K562 (cell line): ENCODE results near the gene RNASE4. TPM values are rescaled to one million over a fixed set of nuclear protein-coding genes. Genes with fewer than 3 reads are reported as not detected.

Experiments
- BRD9 ChIP-seq: fragments of 450-650 bp; IDR thresholded peaks from 2 replicates; pipeline ENCODE4 v1.6.1; 2018; ENCODE audit warnings: low read depth; ENCODE audit not compliant: partially characterized antibody
- CCNT2 ChIP-seq: IDR thresholded peaks from 2 replicates; pipeline ENCODE4 v1.6.1; 2011; ENCODE audit warnings: borderline replicate concordance, low read depth, mild to moderate bottlenecking, moderate library complexity, mixed read lengths, low read length; ENCODE audit not compliant: insufficient read length; ENCODE audit errors: extremely low read depth
- ELF4 ChIP-seq: fragments of 450-650 bp; formaldehyde crosslinking; IDR thresholded peaks from 2 replicates; pipeline ENCODE4 v1.4.0; 2022; ENCODE audit warnings: missing genetic modification characterization
- ETV6 ChIP-seq, 3 experiments: fragments of 150-350 bp in 1 of 3; sonication (generic) in 1 of 3; formaldehyde crosslinking in 1 of 3; IDR thresholded peaks; 2 replicates each; pipeline versions ENCODE4 v1.6.1 to v1.8.0; 2014 to 2022; ENCODE audit warnings: borderline replicate concordance in 2 of 3, low read depth in 2 of 3, antibody characterized with exemption in 1 of 3, low read length in 1 of 3, mild to moderate bottlenecking in 1 of 3, missing genetic modification reagents in 1 of 3
- HNRNPLL ChIP-seq: fragments of 200-400 bp; formaldehyde crosslinking; IDR thresholded peaks from 2 replicates; pipeline ENCODE4 v1.6.1; 2017; ENCODE audit warnings: low read length, low read depth, mild to moderate bottlenecking; ENCODE audit not compliant: poor library complexity, severe bottlenecking
- KLF16 ChIP-seq: IDR thresholded peaks from 2 replicates; pipeline ENCODE4 v1.6.1; 2016; ENCODE audit warnings: antibody characterized with exemption
- MEIS2 ChIP-seq: fragments of 450-650 bp; IDR thresholded peaks from 2 replicates; pipeline ENCODE4 v1.6.1; 2014; ENCODE audit warnings: mild to moderate bottlenecking; ENCODE audit not compliant: partially characterized antibody
- MIER1 ChIP-seq: fragments of 450-650 bp; IDR thresholded peaks from 2 replicates; pipeline ENCODE4 v1.6.1; 2016; ENCODE audit warnings: antibody characterized with exemption, mild to moderate bottlenecking, low read depth
- NCOA4 ChIP-seq: fragments of 450-650 bp; IDR thresholded peaks from 2 replicates; pipeline ENCODE4 v1.6.1; 2018; ENCODE audit warnings: mild to moderate bottlenecking; ENCODE audit not compliant: partially characterized antibody
- OTX1 ChIP-seq: fragments of 450-650 bp; formaldehyde crosslinking; IDR thresholded peaks from 2 replicates; pipeline ENCODE4 v1.4.0; 2022; ENCODE audit warnings: mild to moderate bottlenecking
- SIX5 ChIP-seq, 2 experiments: IDR thresholded peaks; 2 replicates each; pipeline ENCODE4 v1.6.1; 2011; ENCODE audit warnings: low read length in 2 of 2, borderline replicate concordance in 1 of 2, low read depth in 1 of 2, mild to moderate bottlenecking in 1 of 2, moderate library complexity in 1 of 2; ENCODE audit not compliant: insufficient read depth in 1 of 2
- TCF3 ChIP-seq: sonication (generic); formaldehyde crosslinking; IDR thresholded peaks from 2 replicates; pipeline ENCODE4 v1.4.0; 2020; ENCODE audit warnings: mild to moderate bottlenecking, missing genetic modification reagents
- TEAD4 ChIP-seq, 2 experiments: sonication (generic) in 1 of 2; formaldehyde crosslinking in 1 of 2; IDR thresholded peaks; 2 replicates each; pipeline versions ENCODE4 v1.6.1 to v1.8.0; 2012 to 2022; ENCODE audit warnings: borderline replicate concordance in 1 of 2, inconsistent platforms in 1 of 2, low read length in 1 of 2, mild to moderate bottlenecking in 1 of 2, missing genetic modification reagents in 1 of 2
- polyA plus RNA-seq, 8 experiments: library from polyadenylated mRNA; depleted of rRNA in 4 of 8; stranded (reverse) in 5 of 8; unstranded in 3 of 8; fragments of >200 nt; fragmentation: Nextera tagmentation in 2 of 8; fragmentation: Illumina TruSeq in 1 of 8; extraction: Ambion mirVana in 2 of 8; extraction: Trizol in 1 of 8; gene quantifications; 2 replicates each; pipeline versions ENCODE4 v1.2.1 to v1.2.3, GENCODE V29; 2011 to 2014; ENCODE audit warnings: inconsistent platforms in 1 of 8, missing spikeins in 1 of 8
- total RNA-seq, 7 experiments: library from RNA; depleted of rRNA in 6 of 7; stranded (reverse); fragments of >200 nt in 6 of 7; fragmentation: Illumina TruSeq in 2 of 7; extraction: Trizol in 2 of 7; gene quantifications; 2 replicates each; pipeline versions ENCODE4 v1.2.1 to v1.2.3, GENCODE V29; 2011 to 2021; ENCODE audit warnings: low replicate concordance in 1 of 7
- TF ChIP-seq, protein P1 (sequence below), 2 experiments: fragments of 450-650 bp; conservative IDR thresholded peaks; 2 replicates each; pipeline ENCODE4 v1.6.1; 2017; ENCODE audit warnings: mild to moderate bottlenecking in 2 of 2, moderate library complexity in 2 of 2
- TF ChIP-seq, protein P2 (sequence below): fragments of 250-450 bp; sonication (Bioruptor Pico); IDR thresholded peaks from 2 replicates; pipeline ENCODE4 v1.5.0; 2021
- TF ChIP-seq, protein P3 (sequence below): fragments of 450-650 bp; IDR thresholded peaks from 2 replicates; pipeline ENCODE4 v1.6.1; 2018; ENCODE audit not compliant: partially characterized antibody
- TF ChIP-seq, protein P4 (sequence below): IDR thresholded peaks from 2 replicates; pipeline ENCODE4 v1.6.1; 2012; ENCODE audit warnings: low read depth, low read length, improper control_type of control experiment, borderline replicate concordance

Gene RNASE4
- total and polyA plus RNA-seq, 9 of the 15 experiments (the other 6 are each of a cell fraction or from before 2014, with no cell fraction given), result 0.09 to 0.22 (median 0.13) TPM; not detected in 2

DNA sequence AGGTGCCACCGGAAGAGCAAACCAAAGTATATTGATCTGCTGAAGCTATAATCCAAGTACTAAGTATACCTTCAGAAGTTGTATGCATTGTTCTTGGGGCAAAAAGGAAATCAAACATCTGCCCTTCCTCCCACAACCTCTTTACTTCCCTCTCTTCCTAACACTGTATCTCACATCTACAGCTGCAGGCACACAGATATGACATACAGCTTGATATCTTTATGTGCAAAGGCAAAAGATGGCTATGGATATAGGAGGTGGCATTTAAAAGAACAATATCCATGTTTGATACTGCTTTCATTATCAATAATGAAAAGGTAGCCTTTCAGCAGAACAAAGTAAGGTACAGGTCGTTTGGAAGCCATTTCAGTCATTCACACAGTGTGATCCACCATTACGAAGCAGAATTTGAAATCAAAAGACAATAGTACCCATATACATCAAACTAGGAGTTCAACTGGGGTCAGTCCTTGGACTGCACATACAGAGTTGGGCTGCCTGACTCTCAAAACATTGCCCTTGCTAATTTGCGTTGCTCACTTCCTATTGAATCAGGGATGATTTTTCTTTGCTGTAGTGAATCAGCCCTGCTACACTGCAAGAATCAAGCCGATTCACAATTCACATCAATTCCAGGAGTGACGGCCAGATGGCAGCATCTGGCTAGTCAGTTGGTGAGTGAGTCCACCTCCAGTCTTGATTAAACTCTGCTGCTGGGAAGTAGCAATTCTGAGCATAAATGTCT, 13.1 kb downstream of the RNASE4 start (continued):
- TF ChIP-seq, protein P1, sequence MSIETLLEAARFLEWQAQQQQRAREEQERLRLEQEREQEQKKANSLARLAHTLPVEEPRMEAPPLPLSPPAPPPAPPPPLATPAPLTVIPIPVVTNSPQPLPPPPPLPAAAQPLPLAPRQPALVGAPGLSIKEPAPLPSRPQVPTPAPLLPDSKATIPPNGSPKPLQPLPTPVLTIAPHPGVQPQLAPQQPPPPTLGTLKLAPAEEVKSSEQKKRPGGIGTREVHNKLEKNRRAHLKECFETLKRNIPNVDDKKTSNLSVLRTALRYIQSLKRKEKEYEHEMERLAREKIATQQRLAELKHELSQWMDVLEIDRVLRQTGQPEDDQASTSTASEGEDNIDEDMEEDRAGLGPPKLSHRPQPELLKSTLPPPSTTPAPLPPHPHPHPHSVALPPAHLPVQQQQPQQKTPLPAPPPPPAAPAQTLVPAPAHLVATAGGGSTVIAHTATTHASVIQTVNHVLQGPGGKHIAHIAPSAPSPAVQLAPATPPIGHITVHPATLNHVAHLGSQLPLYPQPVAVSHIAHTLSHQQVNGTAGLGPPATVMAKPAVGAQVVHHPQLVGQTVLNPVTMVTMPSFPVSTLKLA (conservative IDR thresholded peaks at IDR 0.05), result no peak
- TF ChIP-seq KLF16 (no peak), ETV6 (IDR thresholded peaks at IDR 0.05; ENCODE audit: borderline replicate concordance in 1 of 2, low read depth in 2 of 2, low read length in 1 of 2) (peak; percentile 73 to 77; a peak in 3 of 4 replicates), ETV6 (CRISPR knock-in tag; IDR thresholded peaks at IDR 0.05; ENCODE audit: borderline replicate concordance) (no peak), MEIS2 (peak; percentile 23), HNRNPLL (no peak), BRD9 (no peak), CCNT2 (no peak), MIER1 (no peak), SIX5 (IDR thresholded peaks at IDR 0.05; ENCODE audit: borderline replicate concordance in 1 of 2, insufficient read depth in 1 of 2, low read depth in 1 of 2, low read length in 2 of 2) (no peak), OTX1 (no peak), TEAD4 (IDR thresholded peaks at IDR 0.05; ENCODE audit: low read length) (peak; percentile 73), TEAD4 (CRISPR knock-in tag; IDR thresholded peaks at IDR 0.05; ENCODE audit: borderline replicate concordance) (no peak), NCOA4 (no peak), ELF4 (CRISPR knock-in tag) (no peak), TCF3 (CRISPR knock-in tag) (peak; percentile 64)
- TF ChIP-seq, protein P2, sequence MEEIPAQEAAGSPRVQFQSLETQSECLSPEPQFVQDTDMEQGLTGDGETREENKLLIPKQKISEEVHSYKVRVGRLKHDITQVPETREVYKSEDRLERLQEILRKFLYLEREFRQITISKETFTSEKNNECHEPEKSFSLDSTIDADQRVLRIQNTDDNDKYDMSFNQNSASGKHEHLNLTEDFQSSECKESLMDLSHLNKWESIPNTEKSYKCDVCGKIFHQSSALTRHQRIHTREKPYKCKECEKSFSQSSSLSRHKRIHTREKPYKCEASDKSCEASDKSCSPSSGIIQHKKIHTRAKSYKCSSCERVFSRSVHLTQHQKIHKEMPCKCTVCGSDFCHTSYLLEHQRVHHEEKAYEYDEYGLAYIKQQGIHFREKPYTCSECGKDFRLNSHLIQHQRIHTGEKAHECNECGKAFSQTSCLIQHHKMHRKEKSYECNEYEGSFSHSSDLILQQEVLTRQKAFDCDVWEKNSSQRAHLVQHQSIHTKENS (CRISPR knock-in tag), result no peak
- TF ChIP-seq, protein P3, sequence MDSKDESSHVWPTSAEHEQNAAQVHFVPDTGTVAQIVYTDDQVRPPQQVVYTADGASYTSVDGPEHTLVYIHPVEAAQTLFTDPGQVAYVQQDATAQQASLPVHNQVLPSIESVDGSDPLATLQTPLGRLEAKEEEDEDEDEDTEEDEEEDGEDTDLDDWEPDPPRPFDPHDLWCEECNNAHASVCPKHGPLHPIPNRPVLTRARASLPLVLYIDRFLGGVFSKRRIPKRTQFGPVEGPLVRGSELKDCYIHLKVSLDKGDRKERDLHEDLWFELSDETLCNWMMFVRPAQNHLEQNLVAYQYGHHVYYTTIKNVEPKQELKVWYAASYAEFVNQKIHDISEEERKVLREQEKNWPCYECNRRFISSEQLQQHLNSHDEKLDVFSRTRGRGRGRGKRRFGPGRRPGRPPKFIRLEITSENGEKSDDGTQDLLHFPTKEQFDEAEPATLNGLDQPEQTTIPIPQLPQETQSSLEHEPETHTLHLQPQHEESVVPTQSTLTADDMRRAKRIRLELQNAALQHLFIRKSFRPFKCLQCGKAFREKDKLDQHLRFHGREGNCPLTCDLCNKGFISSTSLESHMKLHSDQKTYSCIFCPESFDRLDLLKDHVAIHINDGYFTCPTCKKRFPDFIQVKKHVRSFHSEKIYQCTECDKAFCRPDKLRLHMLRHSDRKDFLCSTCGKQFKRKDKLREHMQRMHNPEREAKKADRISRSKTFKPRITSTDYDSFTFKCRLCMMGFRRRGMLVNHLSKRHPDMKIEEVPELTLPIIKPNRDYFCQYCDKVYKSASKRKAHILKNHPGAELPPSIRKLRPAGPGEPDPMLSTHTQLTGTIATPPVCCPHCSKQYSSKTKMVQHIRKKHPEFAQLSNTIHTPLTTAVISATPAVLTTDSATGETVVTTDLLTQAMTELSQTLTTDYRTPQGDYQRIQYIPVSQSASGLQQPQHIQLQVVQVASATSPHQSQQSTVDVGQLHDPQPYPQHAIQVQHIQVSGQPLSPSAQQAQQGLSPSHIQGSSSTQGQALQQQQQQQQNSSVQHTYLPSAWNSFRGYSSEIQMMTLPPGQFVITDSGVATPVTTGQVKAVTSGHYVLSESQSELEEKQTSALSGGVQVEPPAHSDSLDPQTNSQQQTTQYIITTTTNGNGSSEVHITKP, result no peak
- TF ChIP-seq, protein P4, sequence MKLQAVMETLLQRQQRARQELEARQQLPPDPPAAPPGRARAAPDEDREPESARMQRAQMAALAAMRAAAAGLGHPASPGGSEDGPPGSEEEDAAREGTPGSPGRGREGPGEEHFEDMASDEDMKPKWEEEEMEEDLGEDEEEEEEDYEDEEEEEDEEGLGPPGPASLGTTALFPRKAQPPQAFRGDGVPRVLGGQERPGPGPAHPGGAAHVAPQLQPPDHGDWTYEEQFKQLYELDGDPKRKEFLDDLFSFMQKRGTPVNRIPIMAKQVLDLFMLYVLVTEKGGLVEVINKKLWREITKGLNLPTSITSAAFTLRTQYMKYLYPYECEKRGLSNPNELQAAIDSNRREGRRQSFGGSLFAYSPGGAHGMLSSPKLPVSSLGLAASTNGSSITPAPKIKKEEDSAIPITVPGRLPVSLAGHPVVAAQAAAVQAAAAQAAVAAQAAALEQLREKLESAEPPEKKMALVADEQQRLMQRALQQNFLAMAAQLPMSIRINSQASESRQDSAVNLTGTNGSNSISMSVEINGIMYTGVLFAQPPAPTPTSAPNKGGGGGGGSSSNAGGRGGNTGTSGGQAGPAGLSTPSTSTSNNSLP, result peak; percentile 57; the same call in 1 of the 2 replicates
